ENCODE data around the gene FAM170B. TPM values are rescaled to one million over a fixed set of nuclear protein-coding genes. Genes with fewer than 3 reads are reported as not detected.

Gene FAM170B
- total RNA-seq, 4 donors from 2014 or later: not detected

DNA sequence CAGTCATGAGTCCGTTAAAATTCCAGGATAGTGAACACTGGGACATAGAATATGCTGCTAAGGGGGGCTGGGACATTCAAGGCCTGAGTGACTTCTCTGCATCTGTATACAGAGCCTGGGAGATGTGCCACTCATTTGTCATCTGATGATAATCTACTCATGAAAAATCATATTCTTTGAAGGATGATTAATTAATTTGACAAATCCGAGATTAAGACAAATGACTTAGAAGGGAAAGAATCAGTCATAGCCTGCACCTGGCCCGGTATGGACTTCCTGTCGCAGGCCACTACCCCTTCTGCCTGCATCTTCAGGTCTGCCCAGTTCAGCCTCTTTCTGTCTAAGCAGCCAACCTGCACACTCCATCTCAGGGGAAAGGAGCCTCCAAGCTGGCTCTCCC is 18.8 kb upstream of the FAM170B start:
- H3K36me3 ChIP-seq: no peaks in the 10 kb centered on the region
- no peaks in the 10 kb centered on the region for H3K27me3 ChIP-seq
- DNase-seq: no peak
- intact Hi-C loops (cut with DNase I; ENCODE audit: low total_unique reads): no loop called here
- TF ChIP-seq POLR2A (IDR thresholded peaks at IDR 0.05): no peak
- TF ChIP-seq, protein P1, sequence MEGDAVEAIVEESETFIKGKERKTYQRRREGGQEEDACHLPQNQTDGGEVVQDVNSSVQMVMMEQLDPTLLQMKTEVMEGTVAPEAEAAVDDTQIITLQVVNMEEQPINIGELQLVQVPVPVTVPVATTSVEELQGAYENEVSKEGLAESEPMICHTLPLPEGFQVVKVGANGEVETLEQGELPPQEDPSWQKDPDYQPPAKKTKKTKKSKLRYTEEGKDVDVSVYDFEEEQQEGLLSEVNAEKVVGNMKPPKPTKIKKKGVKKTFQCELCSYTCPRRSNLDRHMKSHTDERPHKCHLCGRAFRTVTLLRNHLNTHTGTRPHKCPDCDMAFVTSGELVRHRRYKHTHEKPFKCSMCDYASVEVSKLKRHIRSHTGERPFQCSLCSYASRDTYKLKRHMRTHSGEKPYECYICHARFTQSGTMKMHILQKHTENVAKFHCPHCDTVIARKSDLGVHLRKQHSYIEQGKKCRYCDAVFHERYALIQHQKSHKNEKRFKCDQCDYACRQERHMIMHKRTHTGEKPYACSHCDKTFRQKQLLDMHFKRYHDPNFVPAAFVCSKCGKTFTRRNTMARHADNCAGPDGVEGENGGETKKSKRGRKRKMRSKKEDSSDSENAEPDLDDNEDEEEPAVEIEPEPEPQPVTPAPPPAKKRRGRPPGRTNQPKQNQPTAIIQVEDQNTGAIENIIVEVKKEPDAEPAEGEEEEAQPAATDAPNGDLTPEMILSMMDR (IDR thresholded peaks at IDR 0.05): no peak
- no peaks in the 10 kb centered on the region for H3K9me3 ChIP-seq
- no peak overlapping the region for H3K27ac ChIP-seq
- no peaks in the 10 kb centered on the region for H3K4me1 ChIP-seq
- no peak overlapping the region for H3K4me3 ChIP-seq

DNA sequence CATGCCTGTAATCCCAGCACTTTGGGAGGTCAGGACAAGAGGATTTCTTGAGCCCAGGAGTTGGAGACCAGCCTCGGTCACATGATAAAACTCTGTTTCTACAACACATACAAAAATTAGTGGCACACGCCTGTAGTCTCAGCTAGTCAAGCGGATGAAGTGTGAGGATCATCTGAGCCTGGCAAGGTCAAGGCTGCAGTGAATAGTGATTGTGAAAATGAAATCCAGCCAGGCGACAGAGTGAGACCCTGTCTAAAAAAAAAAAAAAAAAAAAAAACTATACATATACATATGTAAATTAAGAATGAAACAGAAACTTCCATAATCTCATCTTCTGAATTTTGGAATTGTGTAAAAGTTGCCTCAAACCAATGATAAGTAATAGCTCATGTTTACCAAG is 18.2 kb upstream of the FAM170B start:
- Histone ChIP-seq H3K36me3 (no peaks in the 10 kb centered on the region), H3K27me3 (no peaks in the 10 kb centered on the region), H3K9me3 (no peaks in the 10 kb centered on the region), H3K4me3 (no peak overlapping the region), H3K4me1 (no peaks in the 10 kb centered on the region), H3K27ac (no peak overlapping the region)
- no peak for DNase-seq
- intact Hi-C loops (cut with DNase I; ENCODE audit: low total_unique reads): no loop called here
- TF ChIP-seq, protein P1 (IDR thresholded peaks at IDR 0.05): no peak
- no peak for TF ChIP-seq POLR2A (IDR thresholded peaks at IDR 0.05)

DNA sequence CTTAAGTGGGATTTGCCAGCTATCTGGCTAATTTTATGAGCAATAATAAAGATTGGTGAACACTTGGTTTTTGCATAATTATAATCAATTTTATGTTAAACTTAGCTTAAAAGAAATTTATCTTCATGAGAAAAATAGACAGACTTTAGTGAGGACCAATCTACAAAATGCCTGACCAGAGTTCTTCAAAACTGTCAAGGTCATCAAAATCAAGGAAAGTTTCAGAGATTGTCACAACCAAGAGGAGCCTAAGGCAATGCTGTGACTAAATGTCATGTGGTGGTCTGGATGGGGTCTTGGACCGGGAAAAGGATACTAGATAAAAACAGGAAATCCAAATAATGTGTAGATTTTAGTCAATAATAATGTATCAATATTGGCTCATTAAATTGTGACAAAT is 17.7 kb upstream of the FAM170B start:
- DNase-seq: no peak
- no peaks in the 10 kb centered on the region for H3K4me1 ChIP-seq
- H3K27ac ChIP-seq: no peak overlapping the region
- H3K27me3 ChIP-seq: no peaks in the 10 kb centered on the region
- no peak overlapping the region for H3K4me3 ChIP-seq
- no peaks in the 10 kb centered on the region for H3K36me3 ChIP-seq
- H3K9me3 ChIP-seq: no peaks in the 10 kb centered on the region
- intact Hi-C loops (cut with DNase I; ENCODE audit: low total_unique reads): no loop called here
- TF ChIP-seq, protein P1 (IDR thresholded peaks at IDR 0.05): no peak
- no peak for TF ChIP-seq POLR2A (IDR thresholded peaks at IDR 0.05)

DNA sequence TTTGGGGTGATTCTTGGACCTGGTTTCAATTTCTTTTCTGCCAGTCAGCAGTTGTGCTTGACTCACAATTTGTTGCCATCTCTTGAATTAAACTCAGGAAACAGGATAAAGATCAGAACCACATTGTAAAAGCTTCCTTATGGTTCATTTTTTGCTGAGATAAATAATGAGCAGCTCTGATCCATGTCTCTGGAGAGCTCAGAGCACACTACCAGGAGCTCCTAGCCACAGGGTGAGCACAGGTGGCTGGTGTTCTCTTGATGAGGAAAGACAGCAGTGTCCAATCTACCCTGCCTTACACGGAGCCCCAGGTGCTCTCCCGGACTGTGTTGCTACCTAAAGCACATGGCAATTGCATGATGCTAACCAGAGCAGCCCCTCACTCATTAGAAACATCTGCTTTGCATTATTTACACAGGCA is 17.2 kb upstream of the FAM170B start:
- no peak for TF ChIP-seq POLR2A (IDR thresholded peaks at IDR 0.05)
- TF ChIP-seq, protein P1 (IDR thresholded peaks at IDR 0.05): no peak
- H3K36me3 ChIP-seq: no peaks in the 10 kb centered on the region
- H3K4me3 ChIP-seq: no peak overlapping the region
- H3K9me3 ChIP-seq: no peaks in the 10 kb centered on the region
- intact Hi-C loops (cut with DNase I; ENCODE audit: low total_unique reads): no loop called here
- no peaks in the 10 kb centered on the region for H3K27me3 ChIP-seq
- no peak overlapping the region for H3K27ac ChIP-seq
- no peaks in the 10 kb centered on the region for H3K4me1 ChIP-seq
- DNase-seq: no peak

DNA sequence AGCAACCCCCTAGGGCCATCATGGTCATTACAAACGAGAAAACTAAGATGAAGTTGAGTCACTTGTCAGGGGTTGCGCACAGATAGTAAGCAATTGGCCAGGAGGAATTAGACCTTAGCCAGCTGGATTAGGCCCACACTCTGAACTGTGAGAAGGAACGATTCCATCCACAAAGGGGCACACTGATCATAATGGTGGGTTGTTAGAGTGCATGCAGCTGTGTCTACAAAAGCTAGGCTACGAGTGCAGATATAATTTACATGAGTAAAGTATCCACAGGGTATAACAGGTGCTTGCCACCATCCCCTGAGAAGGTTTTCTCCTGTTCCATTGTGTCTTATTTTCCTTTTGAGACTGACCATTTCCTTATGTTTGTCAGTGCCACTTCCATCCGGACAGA is 16.6 kb upstream of the FAM170B start:
- H3K4me3 ChIP-seq: no peak overlapping the region
- no peaks in the 10 kb centered on the region for H3K36me3 ChIP-seq
- TF ChIP-seq, protein P1 (IDR thresholded peaks at IDR 0.05): no peak
- no peak for TF ChIP-seq POLR2A (IDR thresholded peaks at IDR 0.05)
- H3K9me3 ChIP-seq: no peaks in the 10 kb centered on the region
- DNase-seq: no peak
- intact Hi-C loops (cut with DNase I; ENCODE audit: low total_unique reads): no loop called here
- no peak overlapping the region for H3K27ac ChIP-seq
- no peaks in the 10 kb centered on the region for H3K4me1 ChIP-seq
- H3K27me3 ChIP-seq: no peaks in the 10 kb centered on the region

Measured in uterus (tissue), 4 donors.